Glomerular endothelial cell (primary cell): Measurements from ENCODE around the gene DUOX1. TPM values are rescaled to one million over a fixed set of nuclear protein-coding genes. Genes with fewer than 3 reads are reported as not detected.

Experiments used
- DNase-seq: peaks from one replicate; pipeline ENCODE4 v3.0.0-alpha.2; 2011; ENCODE audit warnings: low read depth, low spot score; ENCODE audit errors: extremely low read depth
- total RNA-seq: library from RNA; depleted of rRNA; stranded (reverse); fragments of >200 nt; gene quantifications from 2 replicates; pipeline ENCODE4 v1.2.3, GENCODE V29; 2015

DUOX1 gene
- total RNA-seq, 1 donor from 2014 or later: not detected

DNA sequence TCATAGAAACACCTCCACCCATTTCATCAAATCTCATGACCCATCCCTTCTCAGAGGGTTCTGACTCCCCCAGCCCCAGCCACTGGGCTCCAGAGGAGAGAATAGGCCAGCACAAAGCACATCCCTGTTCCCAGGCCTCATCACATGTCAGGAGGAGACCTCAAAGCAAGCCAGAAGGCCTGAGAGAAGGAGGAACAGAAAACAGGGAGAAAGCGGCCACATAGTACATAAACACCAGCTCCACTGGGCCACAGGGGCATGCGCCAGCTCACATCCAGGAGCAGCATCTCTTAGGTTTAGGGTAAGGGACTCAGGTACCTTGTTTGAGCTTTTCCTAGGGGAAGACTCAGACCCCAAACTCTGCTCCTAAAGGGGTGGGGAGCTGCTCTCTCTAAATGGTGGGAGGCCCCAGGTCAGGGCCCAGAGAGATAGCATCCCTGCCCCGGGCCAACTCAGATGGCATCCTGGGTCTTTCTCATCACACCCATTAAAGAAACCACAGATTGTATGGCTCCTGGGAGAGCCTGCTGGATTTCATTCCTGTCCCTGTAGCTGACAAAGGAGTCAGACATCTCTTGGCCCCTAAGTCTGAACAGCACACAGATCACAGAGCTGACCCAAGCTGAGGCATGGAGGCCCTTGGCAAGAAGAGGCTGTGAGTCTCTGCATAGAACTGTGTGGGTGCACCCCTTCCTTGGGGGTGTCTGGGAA lies 55.4 kb downstream of the DUOX1 start:
- no peak for DNase-seq

GRCh38 chr15:45185903-45186770 lies 56.3 kb downstream of the DUOX1 start:
- no peak for DNase-seq

DNA sequence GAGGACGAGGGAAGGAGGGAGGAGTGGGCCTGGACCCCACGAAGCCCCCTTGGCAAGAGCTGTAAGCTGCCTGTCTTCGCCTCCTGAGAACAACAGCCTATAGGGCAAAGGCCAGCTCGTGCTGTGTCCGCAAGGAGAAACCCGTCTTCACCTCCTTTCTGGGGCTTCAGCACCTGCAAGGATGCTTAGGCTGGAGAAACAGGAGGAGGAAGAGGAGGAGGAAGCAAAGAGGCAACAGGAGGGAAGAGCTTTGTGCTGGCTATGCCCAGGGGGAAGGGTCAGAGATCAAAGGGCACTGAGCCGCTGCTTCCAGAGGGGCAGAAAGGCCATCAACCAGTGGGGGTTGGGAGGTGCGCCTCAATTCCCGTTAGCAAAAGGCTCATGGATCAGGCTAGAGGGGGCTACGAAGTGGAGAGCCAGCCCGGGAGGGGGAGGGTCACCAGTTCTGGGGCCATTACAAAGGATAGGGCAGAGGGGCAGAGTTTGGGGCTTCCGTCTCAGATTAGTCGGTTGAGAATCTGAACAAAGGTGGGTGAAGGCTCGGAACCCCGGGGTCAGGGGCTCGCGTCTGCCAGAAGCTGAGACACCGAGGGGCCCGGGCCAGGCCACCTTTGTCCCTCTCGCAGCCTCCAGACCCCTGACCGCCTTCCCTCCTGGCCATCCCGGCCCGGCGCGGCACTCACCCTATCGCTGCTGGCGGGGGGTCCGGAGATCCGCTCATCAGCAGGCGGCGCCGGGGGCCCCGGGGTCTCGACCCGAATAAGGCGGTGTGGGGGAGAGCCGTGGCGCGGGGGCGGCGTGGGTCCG lies 57.2 kb downstream of the DUOX1 start:
- DNase-seq: no peak

- no peak for DNase-seq
Observed at GRCh38 chr15:45187578-45187893, 57.7 kb downstream of the DUOX1 start.

DNA sequence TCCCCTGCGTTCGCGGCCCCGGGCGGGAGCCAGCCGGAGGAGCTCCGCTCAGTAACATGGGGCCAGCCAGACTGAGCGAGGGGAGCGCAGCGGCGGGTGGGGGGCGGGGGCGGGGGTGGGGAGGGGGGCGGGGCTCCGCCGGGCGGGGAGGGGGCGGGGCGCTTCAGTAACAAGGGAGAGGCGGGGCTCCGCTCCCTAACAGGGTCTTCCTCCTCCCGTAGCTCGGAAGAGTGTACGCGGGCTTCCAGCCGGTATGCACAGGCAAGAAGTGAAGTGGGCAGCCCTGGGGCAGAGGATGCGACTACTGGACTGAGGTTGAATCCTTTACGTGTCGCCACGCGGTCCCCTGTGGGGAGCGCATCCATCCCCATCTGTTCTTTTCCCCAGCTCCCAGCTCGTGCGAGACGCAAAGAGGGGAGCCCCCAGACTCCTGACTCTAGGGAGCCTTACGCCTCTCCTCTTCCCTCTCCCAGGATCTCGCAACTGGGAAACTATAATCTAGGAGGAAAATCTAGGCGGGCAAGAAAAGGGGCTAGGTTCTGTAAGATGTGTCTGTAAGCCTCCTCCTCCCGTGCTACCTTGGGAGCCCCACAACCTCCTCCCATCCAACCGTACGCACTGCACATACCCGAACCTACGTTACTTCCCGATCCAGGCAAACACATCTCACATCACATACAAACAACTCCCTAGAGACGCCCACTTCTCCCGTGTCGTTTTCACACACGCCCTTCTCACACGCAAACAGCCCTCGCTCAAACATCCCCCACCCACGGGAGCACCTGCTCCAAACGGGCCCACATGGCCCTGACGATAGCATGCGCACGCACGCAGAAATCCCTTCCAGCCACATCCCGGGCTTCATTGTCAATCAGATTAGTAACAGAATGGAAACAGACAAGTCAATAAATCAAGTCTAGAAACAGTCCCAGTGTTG lies 58.4 kb downstream of the DUOX1 start, which contains the start of gene SHF:
SHF (minus strand) TSS at position 73 of the 937 bp plus-strand sequence; CDS start at position 58, 15 bp downstream.
- no peak for DNase-seq

DNA sequence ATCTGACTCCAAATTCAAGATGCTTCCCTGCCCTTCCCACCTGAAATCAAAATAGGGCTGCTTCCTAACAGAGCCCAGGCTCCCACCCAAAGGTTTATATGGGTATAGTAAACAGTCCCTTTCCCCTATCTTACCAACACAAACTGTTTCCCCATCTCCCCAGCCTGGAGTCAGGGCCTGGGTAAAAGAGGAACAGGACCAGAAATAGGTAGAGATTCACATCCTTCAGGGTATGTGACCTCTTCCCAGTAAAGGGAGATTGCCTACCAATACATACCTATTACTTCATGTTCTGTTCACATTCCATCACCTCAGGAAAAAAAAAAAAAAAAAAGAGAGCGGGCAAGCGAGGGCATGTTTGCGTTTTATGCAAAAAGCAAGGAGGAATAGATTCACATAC lies 67.7 kb downstream of the DUOX1 start:
- no peak for DNase-seq

DNA sequence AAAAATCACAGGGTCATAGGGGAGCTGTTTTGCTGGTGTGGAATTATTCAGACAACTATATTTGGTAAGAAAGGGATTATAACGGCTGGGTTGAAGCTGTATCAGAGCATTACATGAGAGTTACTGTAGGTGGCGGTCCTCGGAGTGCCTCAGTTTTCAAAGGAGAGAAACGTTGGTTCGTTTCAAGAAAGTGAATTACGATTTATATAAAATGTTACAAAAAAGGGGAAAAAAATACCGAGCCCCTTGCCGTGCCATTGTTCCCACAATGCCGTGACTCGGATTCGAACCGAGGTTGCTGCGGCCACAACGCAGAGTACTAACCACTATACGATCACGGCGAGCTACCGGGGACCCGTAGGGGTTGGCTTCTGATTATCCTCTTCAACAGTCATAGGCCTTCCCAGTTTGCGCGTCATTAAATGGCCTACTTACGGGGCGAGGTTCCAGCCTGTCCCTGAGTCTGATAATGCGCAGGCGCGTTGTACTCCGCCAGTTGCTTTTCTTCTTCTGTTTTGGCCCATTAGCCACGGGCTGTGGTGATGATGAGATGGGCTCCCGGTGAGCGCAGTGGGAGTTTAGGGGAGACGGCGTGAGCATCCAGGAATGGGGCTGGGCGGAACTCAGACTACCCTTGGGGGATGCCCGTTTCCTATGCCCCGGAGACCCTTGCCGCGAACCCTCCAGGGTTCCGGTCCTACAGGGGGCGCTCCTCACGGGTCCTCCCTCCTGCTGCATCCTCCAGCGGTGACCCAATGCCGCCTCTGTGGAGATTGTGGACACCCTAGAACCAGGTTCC lies 68.7 kb downstream of the DUOX1 start:
- DNase-seq: peak; percentile 95

DNA sequence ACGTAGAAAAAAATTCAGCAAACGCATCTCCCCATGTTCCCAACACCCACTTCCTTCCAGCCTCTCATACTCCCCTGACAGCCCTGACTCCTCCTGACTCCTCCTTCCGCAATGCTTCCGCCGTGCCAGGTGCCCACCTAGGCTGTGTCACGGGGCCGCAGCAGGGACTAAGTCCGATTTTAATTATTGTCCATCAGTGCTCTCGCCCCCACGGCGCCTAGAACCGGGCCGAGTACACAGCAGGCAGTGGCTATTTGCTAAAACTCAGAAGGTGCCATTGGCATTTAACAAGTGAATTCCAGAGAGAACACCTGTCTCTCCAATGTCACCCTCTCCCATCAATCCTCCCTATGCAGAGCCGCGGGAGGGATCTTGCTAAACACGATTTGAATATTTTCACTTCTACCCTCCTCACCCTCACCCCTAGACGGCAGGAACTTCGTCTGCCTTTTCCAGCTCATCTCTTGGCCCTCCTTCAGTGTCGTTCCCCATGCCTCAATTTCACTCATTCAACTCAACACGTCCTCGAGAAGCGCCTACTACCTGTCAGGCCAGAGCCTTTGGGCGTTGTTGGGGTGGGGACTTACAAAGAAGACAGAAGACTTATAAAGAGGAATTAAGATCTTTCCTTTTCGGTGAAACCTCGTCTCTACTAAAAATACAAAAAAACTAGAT lies 69.5 kb downstream of the DUOX1 start:
- no peak for DNase-seq

DNA sequence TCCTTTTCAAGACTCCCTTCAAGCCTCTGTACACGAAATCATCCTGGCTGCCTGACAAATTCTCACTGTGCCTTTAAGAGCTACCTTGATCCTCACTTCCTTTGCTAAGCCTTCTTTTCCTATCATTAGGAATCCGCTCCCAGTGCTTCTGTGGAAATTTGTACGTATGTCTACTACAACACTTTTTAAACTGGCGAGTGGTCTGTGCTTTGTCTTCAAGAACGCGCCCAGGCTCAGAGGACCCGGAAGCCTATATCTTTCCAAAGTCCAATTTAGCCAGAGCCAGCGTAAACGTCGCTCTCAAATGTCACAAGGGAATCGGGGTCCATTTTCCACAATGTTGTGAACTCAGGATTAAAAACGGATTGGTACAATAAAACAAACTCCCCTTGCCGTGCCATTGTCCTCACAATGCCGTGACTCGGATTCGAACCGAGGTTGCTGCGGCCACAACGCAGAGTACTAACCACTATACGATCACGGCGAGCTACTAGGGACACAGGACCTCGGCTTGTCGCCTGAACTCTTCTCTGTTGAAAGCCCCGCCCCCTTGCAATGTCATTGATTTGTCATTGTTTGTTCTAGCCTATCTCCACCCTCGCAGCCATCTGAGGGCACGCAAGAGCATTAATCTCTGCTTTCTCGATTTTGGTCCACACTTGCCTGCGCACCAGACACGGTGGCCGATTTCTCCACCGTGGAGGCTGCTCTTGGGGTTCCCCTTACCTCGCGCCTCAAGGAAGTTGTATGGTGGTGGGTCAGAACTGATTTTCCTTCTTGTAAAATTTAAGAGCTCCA lies 70.4 kb downstream of the DUOX1 start:
- DNase-seq: peak; percentile 81

DNA sequence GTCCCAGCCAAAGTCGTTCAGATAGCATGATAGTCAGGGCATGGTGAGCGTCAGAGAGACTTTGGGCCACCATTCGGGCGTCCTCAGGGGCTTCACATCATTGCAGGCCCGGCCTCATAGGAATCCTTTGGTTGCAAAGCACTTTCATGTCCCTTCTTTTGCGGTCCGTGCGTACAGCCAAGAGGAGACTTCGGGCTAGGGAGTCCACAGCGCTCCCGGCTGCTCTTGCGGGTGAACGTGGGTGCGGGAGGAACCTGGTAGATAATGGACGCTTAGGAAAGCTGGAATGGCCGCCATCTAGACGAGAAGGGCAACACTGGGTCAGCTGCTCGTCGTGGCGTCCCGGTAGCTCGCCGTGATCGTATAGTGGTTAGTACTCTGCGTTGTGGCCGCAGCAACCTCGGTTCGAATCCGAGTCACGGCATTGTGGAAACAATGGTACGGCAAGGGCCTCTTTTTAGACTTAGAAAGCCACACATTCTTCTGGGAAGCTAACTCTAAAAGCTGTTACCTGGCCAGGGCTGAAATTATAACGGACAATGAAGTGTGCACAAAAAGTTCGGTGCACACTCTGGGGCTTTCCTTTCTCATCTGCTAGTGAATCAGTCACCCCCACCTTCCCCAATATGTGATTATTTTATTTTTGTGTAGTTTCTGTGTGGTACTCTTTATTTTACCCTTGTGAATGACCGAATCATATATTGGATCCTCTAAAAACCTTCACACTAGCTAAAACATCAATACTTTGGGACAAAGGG lies 71.2 kb downstream of the DUOX1 start:
- DNase-seq: peak; percentile 58

GRCh38 chr15:45201557-45201859 lies 71.7 kb downstream of the DUOX1 start:
- no peak for DNase-seq

GRCh38 chr15:45201869-45202268 lies 72.1 kb downstream of the DUOX1 start:
- DNase-seq: no peak

GRCh38 chr15:45203182-45203581 lies 73.4 kb downstream of the DUOX1 start:
- DNase-seq: no peak

GRCh38 chr15:45205192-45205591 lies 75.4 kb downstream of the DUOX1 start:
- no peak for DNase-seq

- DNase-seq: no peak
Observed at GRCh38 chr15:45212493-45212892, 82.7 kb downstream of the DUOX1 start.
